GM12864 (cell line): Measurements from ENCODE around the gene RYR2.
"Not testable (repeated sequence)": the region's sequence is repeated elsewhere in the genome, so short reads cannot be mapped to it uniquely, and the experiment has no call there.

Experiments
- DNase-seq: peaks from one replicate; pipeline ENCODE4 v3.0.0-alpha.2; 2011; ENCODE audit warnings: low read depth
- H3K4me3 ChIP-seq: 2 replicates; pipeline ENCODE4 v1.5.1; 2011; ENCODE audit warnings: mild to moderate bottlenecking, low read depth, low read length, control low read depth
- TF ChIP-seq, protein P1 (sequence below): IDR thresholded peaks from 2 replicates; pipeline ENCODE4 v1.5.1; 2011; ENCODE audit warnings: low read depth, mild to moderate bottlenecking, moderate library complexity, low read length, control low read depth, inconsistent platforms; ENCODE audit errors: missing control alignments

The RYR2 gene

DNA sequence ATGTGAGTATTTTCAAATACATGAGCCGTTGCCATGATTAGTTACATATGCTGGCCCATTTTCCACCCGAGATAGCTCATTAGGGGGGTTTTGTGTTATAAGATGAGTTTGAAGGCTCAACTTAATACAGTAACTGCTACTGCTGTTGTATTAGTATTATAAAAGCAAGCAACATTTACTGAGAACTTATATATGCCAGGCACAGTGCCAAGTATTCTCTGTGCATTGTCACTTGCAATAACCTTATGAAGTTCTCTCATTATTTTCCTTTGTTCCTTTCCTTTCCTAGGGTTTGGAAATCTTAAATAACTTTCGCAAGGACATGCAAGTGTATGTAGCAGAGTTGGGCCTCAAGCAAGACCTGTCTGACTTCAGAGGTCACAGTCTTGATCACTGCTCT lies 107.9 kb downstream of the RYR2 start:
- H3K4me3 ChIP-seq = no peak overlapping the region
- TF ChIP-seq, protein P1, sequence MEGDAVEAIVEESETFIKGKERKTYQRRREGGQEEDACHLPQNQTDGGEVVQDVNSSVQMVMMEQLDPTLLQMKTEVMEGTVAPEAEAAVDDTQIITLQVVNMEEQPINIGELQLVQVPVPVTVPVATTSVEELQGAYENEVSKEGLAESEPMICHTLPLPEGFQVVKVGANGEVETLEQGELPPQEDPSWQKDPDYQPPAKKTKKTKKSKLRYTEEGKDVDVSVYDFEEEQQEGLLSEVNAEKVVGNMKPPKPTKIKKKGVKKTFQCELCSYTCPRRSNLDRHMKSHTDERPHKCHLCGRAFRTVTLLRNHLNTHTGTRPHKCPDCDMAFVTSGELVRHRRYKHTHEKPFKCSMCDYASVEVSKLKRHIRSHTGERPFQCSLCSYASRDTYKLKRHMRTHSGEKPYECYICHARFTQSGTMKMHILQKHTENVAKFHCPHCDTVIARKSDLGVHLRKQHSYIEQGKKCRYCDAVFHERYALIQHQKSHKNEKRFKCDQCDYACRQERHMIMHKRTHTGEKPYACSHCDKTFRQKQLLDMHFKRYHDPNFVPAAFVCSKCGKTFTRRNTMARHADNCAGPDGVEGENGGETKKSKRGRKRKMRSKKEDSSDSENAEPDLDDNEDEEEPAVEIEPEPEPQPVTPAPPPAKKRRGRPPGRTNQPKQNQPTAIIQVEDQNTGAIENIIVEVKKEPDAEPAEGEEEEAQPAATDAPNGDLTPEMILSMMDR = no peak
- no peak for DNase-seq

DNA sequence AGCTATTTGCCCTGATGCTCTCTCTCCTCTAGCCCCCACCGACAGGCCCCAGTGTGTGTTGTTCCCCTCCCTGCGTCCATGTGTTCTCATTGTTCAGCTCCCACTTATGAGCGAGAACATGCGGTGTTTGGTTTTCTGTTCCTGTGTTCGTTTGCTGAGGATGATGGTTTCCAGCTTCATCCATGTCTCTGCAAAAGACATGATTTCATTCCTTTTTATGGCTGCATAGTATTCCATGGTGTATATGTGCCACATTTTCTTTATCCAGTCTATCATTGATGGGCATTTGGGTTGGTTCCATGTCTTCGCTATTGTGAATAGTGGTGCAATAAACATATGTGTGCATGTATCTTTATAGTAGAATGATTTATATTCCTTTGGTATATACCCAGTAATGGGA lies 110.0 kb downstream of the RYR2 start:
- H3K4me3 ChIP-seq, DNase-seq: not testable (repeated sequence)

DNA sequence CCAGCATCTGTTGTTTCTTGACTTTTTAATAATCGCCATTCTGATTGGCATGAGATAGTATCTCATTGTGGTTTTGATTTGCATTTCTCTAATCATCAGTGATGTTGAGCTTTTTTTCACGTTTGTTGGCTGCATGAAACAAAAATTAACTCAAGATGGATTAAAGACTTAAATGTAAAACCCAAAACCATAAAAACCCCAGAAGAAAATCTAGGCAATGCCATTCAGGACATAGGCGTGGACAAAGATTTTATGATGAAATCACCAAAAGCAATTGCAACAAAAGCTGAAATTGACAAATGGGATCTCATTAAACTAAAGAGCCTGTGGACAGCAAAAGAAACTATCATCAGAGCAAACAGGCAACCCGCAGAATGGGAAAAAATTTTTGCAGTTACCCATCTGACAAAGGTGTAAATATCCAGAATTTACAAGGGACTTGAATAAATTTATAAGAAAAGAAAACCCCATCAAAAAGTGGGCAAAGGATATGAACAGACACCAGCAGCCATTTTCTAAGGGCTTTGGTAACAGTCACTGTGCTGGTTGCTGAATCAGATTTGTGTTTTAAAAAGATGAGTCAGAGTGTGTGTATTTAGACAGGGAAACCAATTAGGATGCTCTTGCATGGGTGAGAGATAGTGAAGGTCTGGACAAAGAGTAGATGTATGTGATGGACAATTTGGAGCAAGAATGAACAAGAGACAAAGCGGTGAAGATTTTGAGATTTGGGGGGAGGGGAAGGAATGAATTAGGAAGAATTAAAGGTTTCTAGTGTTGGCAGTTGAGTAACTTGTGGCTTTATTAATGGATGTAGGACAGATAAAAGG lies 110.7 kb downstream of the RYR2 start:
- DNase-seq = no peak
- TF ChIP-seq, protein P1 = no peak
- H3K4me3 ChIP-seq = no peak overlapping the region

DNA sequence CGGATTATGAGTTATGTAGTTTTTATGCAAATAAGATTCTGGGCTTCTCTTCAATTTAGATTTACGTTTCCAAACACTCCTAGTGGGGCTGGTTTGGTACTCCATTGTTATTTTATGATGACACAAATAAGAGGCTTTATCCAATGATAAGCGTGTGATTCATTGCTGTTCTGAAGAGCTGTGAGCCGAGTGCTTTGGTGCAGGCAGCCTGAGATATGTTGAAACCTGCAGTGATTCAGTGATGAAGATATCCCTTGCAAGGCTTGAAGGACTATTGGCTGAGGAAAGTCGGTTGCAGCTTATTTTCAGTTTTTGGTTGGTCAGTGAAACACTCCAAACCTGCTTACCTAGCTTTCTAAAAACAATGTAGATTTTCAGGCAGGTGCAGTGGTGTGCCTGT lies 112.2 kb downstream of the RYR2 start:
- DNase-seq = no peak
- no peak overlapping the region for H3K4me3 ChIP-seq
- TF ChIP-seq, protein P1 = no peak

DNA sequence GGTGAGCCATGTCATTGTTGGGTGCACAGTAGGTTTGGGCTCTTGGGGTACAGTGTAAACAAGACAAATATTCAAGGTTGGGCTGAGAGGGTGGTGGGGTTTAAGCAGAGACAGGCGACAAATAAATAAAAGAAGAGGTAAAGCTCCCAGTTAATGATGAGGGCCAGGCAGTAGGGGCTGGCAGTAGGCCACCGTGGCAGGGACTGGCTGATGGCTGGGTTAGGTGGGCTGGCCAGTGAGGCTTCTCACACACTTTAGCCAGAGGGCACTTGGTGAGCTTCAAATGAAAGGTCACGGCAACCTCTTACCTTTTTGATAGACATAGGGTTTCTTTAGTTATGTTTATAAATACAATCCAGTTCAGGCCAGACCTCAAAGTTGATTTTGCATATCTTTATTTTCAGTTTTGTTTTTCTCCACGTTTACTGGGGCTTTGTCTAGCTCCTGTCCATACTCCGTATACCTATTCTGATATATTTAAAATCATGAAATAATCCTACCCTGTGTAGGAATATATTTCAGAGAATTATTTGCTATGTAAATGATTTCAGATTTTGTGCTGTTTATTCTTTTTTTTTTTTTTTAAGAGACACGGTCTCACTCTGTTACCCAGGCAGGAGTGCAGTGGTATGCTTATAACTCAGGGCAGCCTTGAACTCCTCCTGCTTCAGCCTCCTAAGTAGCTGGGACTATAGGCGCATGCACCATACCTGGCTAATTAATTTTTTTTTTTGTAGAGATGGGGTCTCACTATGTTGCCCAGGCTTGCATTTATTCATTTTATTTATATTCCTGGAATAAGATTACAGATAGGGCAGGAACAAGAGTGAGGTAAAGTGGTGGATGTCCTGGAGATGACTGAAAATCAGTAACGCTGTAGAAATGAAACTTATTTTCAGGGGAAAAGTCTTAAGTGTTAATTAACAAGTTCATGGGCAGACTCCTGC lies 122.7 kb downstream of the RYR2 start:
- DNase-seq = no peak
- TF ChIP-seq, protein P1 = no peak

DNA sequence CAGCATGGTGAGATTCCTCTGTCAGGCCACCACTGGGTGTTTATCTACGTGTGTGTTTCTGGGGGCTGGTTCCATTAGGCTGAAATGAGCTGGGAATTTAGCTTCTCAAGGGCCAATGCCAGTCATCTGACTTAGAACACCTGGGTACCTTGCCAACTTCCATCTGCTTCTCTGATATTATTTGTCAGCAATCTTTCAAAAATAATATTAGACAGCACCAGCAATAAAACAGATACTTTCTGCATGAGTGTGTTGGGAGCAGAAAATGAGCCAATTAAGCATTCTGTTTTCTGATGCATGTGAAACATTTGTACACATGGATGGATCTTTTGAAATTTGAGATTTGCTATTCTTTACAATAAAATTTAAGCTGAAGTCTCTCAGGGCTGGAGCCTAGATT lies 124.1 kb downstream of the RYR2 start:
- no peak for DNase-seq
- TF ChIP-seq, protein P1 = no peak
- H3K4me3 ChIP-seq = no peak overlapping the region

More for the DNA sequence above, 122.7 kb downstream of the RYR2 start:
- no peak overlapping the region for H3K4me3 ChIP-seq

DNA sequence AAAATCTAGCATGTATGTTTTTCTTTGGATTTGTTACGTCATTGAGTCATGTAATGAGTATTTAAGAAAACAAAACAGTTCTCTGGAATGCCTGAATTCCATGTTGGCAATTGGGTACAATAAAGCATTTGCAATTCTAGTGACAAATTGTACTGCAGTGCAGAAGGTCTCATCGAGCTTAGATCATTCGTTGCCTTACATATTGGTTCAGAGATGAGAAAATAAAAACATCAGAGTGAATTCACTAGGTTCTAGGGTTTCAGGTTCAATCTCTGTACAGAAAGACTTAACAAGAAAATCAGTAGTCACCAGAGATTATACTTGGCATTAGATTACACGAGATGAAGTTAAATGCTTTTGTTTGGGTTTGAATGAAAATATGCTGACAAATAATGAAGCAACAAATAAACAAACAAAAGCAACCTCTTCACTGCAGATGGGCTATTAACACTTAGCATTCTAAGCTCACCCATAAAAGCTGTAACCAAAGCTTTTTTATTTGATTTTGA lies 124.7 kb downstream of the RYR2 start:
- H3K4me3 ChIP-seq = no peak overlapping the region
- no peak for DNase-seq
- TF ChIP-seq, protein P1 = no peak
